Measurements from ENCODE around the gene TOR3A. TPM values are rescaled to one million over a fixed set of nuclear protein-coding genes. Genes with fewer than 3 reads are reported as not detected.

Gene TOR3A
- total and polyA plus RNA-seq, 2 donors (not counting 1 experiment from before 2014, with no cell fraction given): 24.0 to 62.1 TPM

DNA sequence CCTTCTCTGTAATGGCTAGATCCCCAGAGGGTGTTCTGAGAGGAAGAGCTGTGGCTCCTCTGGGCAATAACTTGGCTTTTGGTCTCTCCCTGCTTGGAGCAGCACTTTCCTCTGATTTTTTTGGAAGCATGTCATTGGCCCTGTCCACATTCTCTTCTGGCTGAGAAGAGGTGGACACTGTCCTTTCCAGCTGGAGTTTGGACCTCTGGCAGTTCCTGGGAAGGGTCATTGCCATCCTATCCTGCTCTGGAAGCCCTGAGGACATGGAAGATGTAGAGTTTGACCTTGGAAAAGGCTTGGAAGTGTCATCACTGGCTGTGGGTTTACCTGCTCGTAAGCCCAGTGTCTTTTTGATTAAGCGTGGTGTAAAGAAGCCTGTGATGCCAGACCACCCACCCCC lies 26.8 kb downstream of the TOR3A start:
- peaks cover 41% of the 10 kb centered on the region for H3K79me2 ChIP-seq (ENCODE audit: control insufficient read depth, insufficient read depth, low read length)
- H4K20me1 ChIP-seq (ENCODE audit: control insufficient read depth, extremely low read depth, insufficient read depth, low read length): no peaks in the 10 kb centered on the region
- H2AFZ ChIP-seq (ENCODE audit: low read length): no peak overlapping the region
- peaks cover 33% of the 10 kb centered on the region for H3K36me3 ChIP-seq (ENCODE audit: control insufficient read depth, insufficient read depth, low read length)
- H3K4me2 ChIP-seq (ENCODE audit: extremely low read depth, insufficient read depth, low read length): no peak overlapping the region
- no peak overlapping the region for H3K9ac ChIP-seq (ENCODE audit: insufficient read depth, low read length)
- no peaks in the 10 kb centered on the region for H3K27me3 ChIP-seq (ENCODE audit: control insufficient read depth, insufficient read depth, low read length)
- H3K4me1 ChIP-seq (ENCODE audit: control insufficient read depth, extremely low read depth, insufficient read depth, low read length): no peaks in the 10 kb centered on the region
- no peak overlapping the region for H3K4me3 ChIP-seq (replicated peaks in 1 of 4; ENCODE audit: control extremely low read depth in 1 of 4, insufficient read depth in 1 of 4, low read depth in 3 of 4, low read length in 4 of 4)
- H3K9me3 ChIP-seq (ENCODE audit: control insufficient read depth, insufficient read depth, low read depth, low read length): no peaks in the 10 kb centered on the region
- no peak overlapping the region for H3K27ac ChIP-seq (ENCODE audit: insufficient read depth, low read length)
- TF ChIP-seq CTCF (conservative IDR thresholded peaks at IDR 0.05 in 1 of 2, IDR thresholded peaks at IDR 0.05 in 1 of 2; ENCODE audit: low read depth in 1 of 2, low read length in 2 of 2) (no peak), EZH2 (IDR thresholded peaks at IDR 0.05; ENCODE audit: low read length, missing control alignments) (no peak)
- DNase-seq (ENCODE audit: low read depth in 2 of 2): no peak

- H3K4me2 ChIP-seq (ENCODE audit: extremely low read depth, insufficient read depth, low read length): no peak overlapping the region
- H3K4me3 ChIP-seq (replicated peaks in 1 of 4; ENCODE audit: control extremely low read depth in 1 of 4, insufficient read depth in 1 of 4, low read depth in 3 of 4, low read length in 4 of 4): no peak overlapping the region
- no peaks in the 10 kb centered on the region for H3K4me1 ChIP-seq (ENCODE audit: control insufficient read depth, extremely low read depth, insufficient read depth, low read length)
- no peaks in the 10 kb centered on the region for H4K20me1 ChIP-seq (ENCODE audit: control insufficient read depth, extremely low read depth, insufficient read depth, low read length)
- no peak for TF ChIP-seq EZH2 (IDR thresholded peaks at IDR 0.05; ENCODE audit: low read length, missing control alignments)
- TF ChIP-seq CTCF (conservative IDR thresholded peaks at IDR 0.05 in 1 of 2, IDR thresholded peaks at IDR 0.05 in 1 of 2; ENCODE audit: low read depth in 1 of 2, low read length in 2 of 2): no peak
- peaks cover 20% of the 10 kb centered on the region for H3K79me2 ChIP-seq (ENCODE audit: control insufficient read depth, insufficient read depth, low read length)
- no peak overlapping the region for H2AFZ ChIP-seq (ENCODE audit: low read length)
- no peaks in the 10 kb centered on the region for H3K27me3 ChIP-seq (ENCODE audit: control insufficient read depth, insufficient read depth, low read length)
- H3K9ac ChIP-seq (ENCODE audit: insufficient read depth, low read length): no peak overlapping the region
- H3K36me3 ChIP-seq (ENCODE audit: control insufficient read depth, insufficient read depth, low read length): peaks cover 19% of the 10 kb centered on the region
- no peaks in the 10 kb centered on the region for H3K9me3 ChIP-seq (ENCODE audit: control insufficient read depth, insufficient read depth, low read depth, low read length)
- no peak overlapping the region for H3K27ac ChIP-seq (ENCODE audit: insufficient read depth, low read length)
- no peak for DNase-seq (ENCODE audit: low read depth in 2 of 2)
Measured at GRCh38 chr1:179115181-179115580, 33.3 kb downstream of the TOR3A start.

DNA sequence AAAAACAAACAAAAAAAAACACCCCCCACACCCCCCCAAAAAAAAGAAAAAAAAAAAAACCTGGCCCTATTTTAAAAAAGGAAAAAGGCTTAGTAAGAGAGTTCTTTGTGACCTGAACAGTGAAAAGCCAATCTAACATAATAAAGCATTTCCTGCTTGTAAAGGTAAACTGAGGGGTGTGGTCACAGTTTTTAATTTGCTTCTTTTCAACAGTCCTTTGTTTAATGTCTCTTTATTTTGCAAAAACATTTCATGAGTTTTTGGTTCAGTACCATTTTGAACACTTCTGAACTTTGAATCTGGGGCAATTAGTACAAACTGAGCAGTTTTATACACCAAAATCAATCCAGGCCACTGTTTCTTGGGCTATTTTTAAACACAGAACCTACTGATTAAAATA lies 37.6 kb downstream of the TOR3A start:
- no peak for DNase-seq (ENCODE audit: low read depth in 2 of 2)
- no peak overlapping the region for H3K4me3 ChIP-seq (replicated peaks in 1 of 4; ENCODE audit: control extremely low read depth in 1 of 4, insufficient read depth in 1 of 4, low read depth in 3 of 4, low read length in 4 of 4)
- H4K20me1 ChIP-seq (ENCODE audit: control insufficient read depth, extremely low read depth, insufficient read depth, low read length): no peaks in the 10 kb centered on the region
- peaks cover 32% of the 10 kb centered on the region for H3K79me2 ChIP-seq (ENCODE audit: control insufficient read depth, insufficient read depth, low read length)
- H2AFZ ChIP-seq (ENCODE audit: low read length): no peak overlapping the region
- H3K36me3 ChIP-seq (ENCODE audit: control insufficient read depth, insufficient read depth, low read length): peaks cover 16% of the 10 kb centered on the region
- no peaks in the 10 kb centered on the region for H3K27me3 ChIP-seq (ENCODE audit: control insufficient read depth, insufficient read depth, low read length)
- H3K4me1 ChIP-seq (ENCODE audit: control insufficient read depth, extremely low read depth, insufficient read depth, low read length): no peaks in the 10 kb centered on the region
- H3K9ac ChIP-seq (ENCODE audit: insufficient read depth, low read length): no peak overlapping the region
- no peaks in the 10 kb centered on the region for H3K9me3 ChIP-seq (ENCODE audit: control insufficient read depth, insufficient read depth, low read depth, low read length)
- no peak overlapping the region for H3K4me2 ChIP-seq (ENCODE audit: extremely low read depth, insufficient read depth, low read length)
- no peak overlapping the region for H3K27ac ChIP-seq (ENCODE audit: insufficient read depth, low read length)
- TF ChIP-seq EZH2 (IDR thresholded peaks at IDR 0.05; ENCODE audit: low read length, missing control alignments) (no peak), CTCF (conservative IDR thresholded peaks at IDR 0.05 in 1 of 2, IDR thresholded peaks at IDR 0.05 in 1 of 2; ENCODE audit: low read depth in 1 of 2, low read length in 2 of 2) (no peak)
